Skin epidermis (tissue), 12 donors: ENCODE measurements around the gene BCAT1.
"Not testable (repeated sequence)": the region's sequence is repeated elsewhere in the genome, so short reads cannot be mapped to it uniquely, and the experiment has no call there.

Experiments used
- H3K27ac ChIP-seq, 21 experiments: fragments of 200-600 bp; sonication (generic) in 11 of 21; one replicate each; pipeline ENCODE4 v1.5.0; 2020; ENCODE audit warnings: mild to moderate bottlenecking in 3 of 21, inconsistent platforms in 2 of 21, moderate library complexity in 2 of 21
- H3K4me3 ChIP-seq, 7 experiments: fragments of 200-600 bp; sonication (generic) in 2 of 7; one replicate each; pipeline ENCODE4 v1.5.0; 2020; ENCODE audit warnings: inconsistent platforms in 2 of 7, mild to moderate bottlenecking in 2 of 7, moderate library complexity in 1 of 7

The BCAT1 gene

GRCh38 chr12:24964342-24964741 is 15.4 kb upstream of the BCAT1 start:
- Histone ChIP-seq H3K4me3 (no peak overlapping the region), H3K27ac (no peak overlapping the region)

DNA sequence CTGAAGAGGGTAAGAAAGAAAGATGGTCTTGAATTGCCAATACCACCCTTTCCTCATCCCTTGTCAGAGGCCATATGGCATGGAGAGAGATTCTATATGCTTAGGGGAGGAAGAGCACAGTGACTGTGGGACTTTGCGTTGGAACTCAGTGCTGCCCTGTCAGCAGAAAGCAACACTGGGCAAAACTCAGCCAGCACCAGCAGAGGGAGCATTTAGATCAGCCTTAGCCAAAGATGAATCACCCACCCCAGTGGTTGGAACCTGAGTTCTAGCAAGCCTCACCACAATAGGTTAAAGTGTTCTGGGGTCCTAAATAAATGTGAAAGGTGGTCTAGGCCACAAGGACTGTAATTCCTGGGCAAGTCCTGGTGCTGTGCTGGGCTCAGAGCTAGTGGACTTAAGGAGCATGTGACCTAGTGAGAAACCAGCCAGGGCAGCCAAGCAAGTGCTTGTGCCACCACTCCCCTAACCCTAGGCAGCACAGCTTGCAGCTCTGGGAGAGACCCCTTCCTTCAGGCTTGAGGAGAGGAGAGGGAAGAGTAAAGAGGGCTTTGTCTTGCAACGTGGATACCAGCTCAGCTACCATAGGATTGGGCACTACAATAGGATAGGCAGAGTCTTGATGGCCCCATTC is 11.4 kb upstream of the BCAT1 start:
- Histone ChIP-seq H3K4me3 (no peak overlapping the region), H3K27ac (no peak overlapping the region)

- not testable (repeated sequence) for H3K4me3 ChIP-seq, H3K27ac ChIP-seq
Measured at GRCh38 chr12:24956351-24956750, 7.5 kb upstream of the BCAT1 start.

DNA sequence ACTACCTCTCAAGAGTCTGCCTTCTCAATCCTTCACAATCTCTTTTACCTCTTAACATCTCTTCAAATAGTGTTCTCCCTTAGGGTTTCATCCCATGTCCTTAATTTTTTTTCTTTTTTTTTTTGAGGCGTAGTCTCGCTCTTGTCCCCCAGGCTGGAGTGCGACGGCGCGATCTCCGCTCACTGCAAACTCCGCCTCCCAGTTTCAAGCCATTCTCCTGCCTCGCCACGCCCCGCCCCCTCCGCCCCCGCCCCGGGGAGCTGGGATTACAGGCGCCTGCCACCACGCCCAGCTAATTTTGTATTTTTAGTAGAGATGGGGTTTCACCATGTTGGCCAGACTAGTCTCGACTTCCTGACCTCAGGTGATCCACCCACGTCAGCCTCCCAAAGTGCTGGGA is 7.0 kb upstream of the BCAT1 start:
- Histone ChIP-seq H3K27ac (no peak overlapping the region), H3K4me3 (no peak overlapping the region)

DNA sequence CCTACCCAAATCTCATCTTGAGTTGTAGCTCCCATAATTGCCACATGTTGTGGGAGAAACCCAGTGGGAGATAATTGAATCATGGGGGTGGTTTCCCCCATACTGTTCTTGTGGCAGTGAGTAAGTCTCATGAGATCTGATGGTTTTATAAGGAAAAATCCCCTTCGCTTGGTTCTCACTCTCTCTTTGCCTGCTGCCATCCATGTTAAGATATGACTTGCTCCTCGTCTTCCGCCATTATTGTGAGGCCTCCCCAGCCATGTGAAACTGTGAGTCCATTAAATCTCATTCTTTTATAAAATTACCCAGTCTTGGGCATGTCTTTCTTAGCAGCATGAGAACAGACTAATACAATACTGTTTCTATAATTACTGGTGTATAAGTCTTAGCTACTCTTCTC is 6.5 kb upstream of the BCAT1 start:
- Histone ChIP-seq H3K27ac (no peak overlapping the region), H3K4me3 (no peak overlapping the region)

GRCh38 chr12:24954261-24954660 is 5.4 kb upstream of the BCAT1 start:
- no peak overlapping the region for H3K27ac ChIP-seq
- no peak overlapping the region for H3K4me3 ChIP-seq

GRCh38 chr12:24952389-24952788 is 3.5 kb upstream of the BCAT1 start:
- Histone ChIP-seq H3K27ac (no peak overlapping the region), H3K4me3 (no peak overlapping the region)

GRCh38 chr12:24950231-24950834 is 1.4 kb upstream of the BCAT1 start:
- Histone ChIP-seq H3K27ac (no peak overlapping the region), H3K4me3 (no peak overlapping the region)

DNA sequence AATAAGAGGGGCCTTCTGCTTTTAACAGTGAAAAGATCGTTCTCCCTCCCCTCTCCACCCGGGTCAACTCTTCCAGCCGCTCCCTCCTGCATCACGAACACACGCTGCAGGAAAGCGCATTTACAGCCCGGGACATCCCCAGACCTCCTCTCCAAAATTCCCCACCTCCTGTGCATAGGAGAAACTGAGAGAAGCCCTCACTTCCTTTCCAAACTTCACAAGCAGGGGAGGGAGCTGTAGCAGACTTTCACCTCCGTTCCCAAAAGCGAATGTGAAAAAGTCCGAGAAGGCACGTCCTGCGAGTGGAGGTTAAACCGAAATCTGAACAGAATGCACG is 513 bp downstream of the BCAT1 start:
- Histone ChIP-seq H3K4me3 (peak overlapping the region; percentile 27 to 49 (median 42)), H3K27ac (peak overlapping the region in 9 of 21 experiments; percentile 20 to 74 (median 52))

GRCh38 chr12:24947541-24948419 is 1.1 kb downstream of the BCAT1 start:
- H3K27ac ChIP-seq: peak overlapping the region in 4 of 21 experiments; percentile 52 to 74 (median 66)
- H3K4me3 ChIP-seq: peak overlapping the region in 6 of 7 experiments; percentile 27 to 49 (median 44)

GRCh38 chr12:24945845-24946244 is 3.1 kb downstream of the BCAT1 start:
- H3K27ac ChIP-seq: peak overlapping the region in 3 of 21 experiments; percentile 3 to 10 (median 8)
- no peak overlapping the region for H3K4me3 ChIP-seq

- Histone ChIP-seq H3K27ac (no peak overlapping the region), H3K4me3 (no peak overlapping the region)
Measured at GRCh38 chr12:24945039-24945438, 3.9 kb downstream of the BCAT1 start.

DNA sequence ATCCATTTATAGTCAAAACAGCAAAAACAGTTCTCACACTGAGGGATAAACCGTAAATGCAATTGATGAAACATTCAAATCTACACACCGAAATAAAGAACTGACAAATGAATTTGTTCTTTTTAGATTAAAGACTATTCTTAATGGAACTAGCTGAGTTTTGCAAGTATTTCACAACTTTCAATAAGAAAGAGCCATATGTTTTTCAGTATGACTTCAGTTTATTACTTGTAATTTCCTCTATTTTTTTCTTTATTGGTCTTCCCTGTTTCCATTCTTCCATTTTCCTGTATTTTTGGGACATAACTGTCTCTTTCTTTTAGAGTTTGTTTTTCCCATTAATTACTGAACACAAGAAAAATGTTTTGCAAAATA is 4.3 kb downstream of the BCAT1 start:
- Histone ChIP-seq H3K27ac (no peak overlapping the region), H3K4me3 (no peak overlapping the region)

DNA sequence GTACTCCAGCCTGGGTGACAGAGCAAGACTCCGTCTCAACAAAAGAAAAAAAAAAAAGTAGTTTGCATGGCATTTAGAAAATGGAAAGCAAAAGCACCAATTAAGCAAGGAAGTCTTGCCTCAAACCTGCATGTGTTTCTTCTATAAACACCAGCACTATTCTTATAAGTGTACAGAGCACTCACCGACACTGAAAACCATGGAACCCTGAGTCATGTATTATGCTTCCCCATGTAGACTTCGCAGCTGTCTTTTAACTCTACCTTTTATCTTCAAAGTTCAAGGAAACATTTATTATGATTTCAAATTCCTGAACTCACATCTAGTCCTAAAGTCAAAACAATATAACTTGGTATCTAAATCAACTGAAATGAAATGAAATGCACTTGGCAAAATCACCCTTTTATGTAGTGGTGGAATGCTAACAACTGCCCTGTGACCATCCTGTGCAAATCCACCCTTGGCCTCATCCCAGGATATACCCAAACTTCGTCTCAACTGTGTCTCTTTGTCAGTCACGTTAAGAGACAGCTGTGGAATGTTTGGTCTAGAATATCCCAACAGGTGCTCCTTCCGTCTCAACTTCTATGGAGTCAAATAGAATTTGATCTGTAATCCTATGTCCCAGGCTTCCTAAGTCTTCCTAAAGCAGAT is 4.8 kb downstream of the BCAT1 start:
- Histone ChIP-seq H3K27ac (no peak overlapping the region), H3K4me3 (no peak overlapping the region)

DNA sequence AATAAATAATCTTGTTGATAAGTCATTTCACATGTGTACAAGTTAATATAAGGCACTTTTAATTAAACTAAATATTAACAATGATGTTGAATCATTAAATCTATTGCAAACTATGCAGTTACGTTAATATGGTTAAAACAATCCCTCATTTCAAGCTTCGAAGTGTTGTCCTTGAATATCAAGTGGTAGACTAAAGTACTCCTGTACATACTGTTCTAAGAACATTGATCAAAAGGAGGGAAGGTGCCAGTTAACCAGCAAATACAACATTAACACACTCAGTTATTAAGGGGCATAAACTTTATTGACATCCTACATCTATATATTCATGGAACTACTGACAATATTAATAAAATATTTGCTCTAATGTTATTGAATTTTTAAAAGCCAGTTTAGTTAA is 8.7 kb downstream of the BCAT1 start:
- H3K4me3 ChIP-seq: no peak overlapping the region
- H3K27ac ChIP-seq: no peak overlapping the region

DNA sequence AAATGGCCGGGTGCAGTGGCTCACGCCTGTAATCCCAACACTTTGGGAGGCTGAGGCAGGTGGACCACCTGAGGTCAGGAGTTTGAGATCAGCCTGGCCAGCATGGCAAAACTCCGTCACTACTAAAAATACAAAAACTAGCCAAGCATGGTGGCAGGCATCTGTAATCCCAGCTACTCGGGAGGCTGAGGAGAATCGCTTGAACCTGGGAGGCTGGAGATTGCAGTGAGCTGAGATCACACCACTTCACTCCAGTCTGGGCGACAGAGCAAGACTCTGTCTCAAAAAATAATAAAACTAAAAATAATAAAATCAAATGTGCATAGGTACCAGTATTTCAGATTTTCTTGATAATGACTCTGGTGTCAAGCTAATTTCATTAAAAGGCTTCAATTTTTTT is 9.3 kb downstream of the BCAT1 start:
- not testable (repeated sequence) for H3K27ac ChIP-seq, H3K4me3 ChIP-seq

- no peak overlapping the region for H3K27ac ChIP-seq
- no peak overlapping the region for H3K4me3 ChIP-seq
Measured at GRCh38 chr12:24938341-24938740, 10.6 kb downstream of the BCAT1 start.

DNA sequence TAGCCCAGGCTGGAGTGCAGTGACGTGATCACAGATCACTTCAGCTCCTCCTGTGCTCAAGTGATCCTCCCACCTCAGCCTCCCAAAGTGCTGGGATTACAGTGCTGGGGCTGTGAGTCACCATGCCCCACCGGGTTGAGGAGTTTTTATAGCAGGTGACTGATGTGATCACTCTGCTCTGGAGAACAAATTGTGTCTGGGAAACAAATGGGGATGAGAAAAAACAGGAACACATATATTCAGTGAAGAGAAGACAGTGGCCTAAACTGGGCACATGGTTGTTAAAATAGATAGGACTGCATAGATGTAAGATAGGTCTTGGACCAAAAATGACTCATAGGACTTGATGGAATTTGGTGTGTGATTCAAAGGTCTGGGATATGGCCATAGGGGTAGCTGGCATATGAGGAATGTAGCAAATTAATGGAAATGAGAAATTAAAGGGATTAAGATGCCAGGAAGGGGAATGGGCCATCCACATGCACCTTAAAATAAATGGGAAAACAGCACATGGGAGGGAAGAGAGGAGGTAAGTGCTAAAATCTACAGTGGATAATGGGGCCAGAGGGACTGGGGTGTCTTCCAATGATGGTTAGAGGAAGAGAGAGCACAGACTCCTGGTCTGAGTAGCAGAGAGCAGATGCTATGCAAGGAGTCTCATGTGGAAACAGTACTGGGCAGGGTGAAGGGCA is 11.2 kb downstream of the BCAT1 start:
- no peak overlapping the region for H3K27ac ChIP-seq
- H3K4me3 ChIP-seq: no peak overlapping the region

DNA sequence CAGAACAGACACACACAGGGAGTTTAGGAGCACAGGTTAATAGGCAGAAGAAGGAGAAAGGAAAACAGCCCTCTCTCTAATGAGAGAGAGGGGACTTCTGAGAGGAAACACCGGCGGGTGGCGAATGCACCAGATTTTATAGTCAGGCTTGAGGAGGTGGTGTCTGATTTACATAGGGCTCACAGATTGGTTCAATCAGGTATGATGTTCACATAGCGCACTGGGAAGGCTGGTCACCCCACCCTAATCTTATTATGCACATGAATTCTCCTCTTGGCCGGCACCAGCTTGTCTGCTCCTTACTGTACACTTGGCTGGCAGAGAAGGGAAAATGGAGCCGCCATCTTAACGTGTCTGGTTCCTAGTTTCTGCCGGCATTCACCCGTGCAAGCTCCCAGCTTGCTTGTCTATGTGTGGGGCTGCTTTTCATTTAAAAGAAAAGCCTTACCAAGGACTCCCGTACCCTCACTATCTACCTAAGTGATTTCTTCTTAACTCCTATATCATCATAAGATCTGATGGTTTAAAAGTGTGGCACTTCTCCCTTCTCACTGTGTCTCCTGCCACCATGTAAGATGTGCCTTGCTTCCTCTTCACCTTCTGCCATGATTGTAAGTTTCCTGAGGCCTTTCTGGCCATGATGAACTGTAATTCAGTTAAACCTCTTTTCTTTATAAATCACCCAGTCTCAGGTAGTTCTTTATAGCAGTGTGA is 15.1 kb downstream of the BCAT1 start:
- Histone ChIP-seq H3K27ac (no peak overlapping the region), H3K4me3 (no peak overlapping the region)
